GM12873 (cell line): ENCODE measurements around the gene MBNL2.

Source experiments
- CTCF ChIP-seq: IDR thresholded peaks from 2 replicates; pipeline ENCODE4 v1.5.1; 2012; ENCODE audit warnings: low read depth, mild to moderate bottlenecking, moderate library complexity, low read length, control low read depth; ENCODE audit not compliant: insufficient read depth; ENCODE audit errors: missing control alignments

MBNL2 gene

GRCh38 chr13:97261254-97262005 lies 39.3 kb downstream of the MBNL2 start:
- TF ChIP-seq CTCF = no peak

DNA sequence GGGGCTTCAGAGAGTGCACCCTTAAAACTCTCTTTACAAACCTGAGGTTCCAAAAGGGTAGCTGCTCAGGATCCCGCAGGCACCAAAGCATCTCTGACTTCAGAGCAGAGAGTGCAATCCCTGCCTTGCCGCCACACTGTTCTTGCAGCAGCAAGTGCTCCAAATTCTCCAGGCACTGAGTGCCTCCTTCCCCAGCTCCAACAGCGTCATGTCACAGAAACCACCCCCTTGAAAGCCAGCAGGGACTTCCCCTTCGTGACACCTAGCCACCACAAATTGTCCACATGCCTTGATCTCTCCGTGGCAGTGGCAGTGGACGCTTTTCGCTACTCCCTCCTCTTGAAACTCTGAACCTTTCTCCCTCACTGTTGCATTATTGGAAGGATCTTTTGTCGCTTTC lies 39.9 kb downstream of the MBNL2 start:
- TF ChIP-seq CTCF = no peak

- no peak for TF ChIP-seq CTCF
Observed at GRCh38 chr13:97263160-97263559, 41.0 kb downstream of the MBNL2 start.

DNA sequence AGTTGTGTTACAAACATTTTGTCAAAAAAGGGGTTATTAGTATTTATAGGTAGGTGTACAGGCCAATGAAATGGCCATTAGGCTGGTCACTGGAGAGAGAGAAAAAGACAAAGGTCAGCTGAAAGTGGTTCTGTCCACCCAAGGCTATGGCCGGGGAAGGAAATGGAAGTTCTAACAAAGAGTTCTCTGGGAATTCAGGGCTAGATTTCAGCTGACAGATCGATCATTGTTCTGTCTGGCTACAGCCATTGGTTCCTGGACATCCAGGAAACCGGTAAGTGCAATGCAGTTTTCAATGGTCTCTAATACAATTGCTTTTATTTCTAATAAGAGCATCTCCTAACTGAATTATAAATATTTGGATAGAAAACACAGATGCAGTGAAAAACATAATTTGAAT lies 42.5 kb downstream of the MBNL2 start:
- no peak for TF ChIP-seq CTCF

DNA sequence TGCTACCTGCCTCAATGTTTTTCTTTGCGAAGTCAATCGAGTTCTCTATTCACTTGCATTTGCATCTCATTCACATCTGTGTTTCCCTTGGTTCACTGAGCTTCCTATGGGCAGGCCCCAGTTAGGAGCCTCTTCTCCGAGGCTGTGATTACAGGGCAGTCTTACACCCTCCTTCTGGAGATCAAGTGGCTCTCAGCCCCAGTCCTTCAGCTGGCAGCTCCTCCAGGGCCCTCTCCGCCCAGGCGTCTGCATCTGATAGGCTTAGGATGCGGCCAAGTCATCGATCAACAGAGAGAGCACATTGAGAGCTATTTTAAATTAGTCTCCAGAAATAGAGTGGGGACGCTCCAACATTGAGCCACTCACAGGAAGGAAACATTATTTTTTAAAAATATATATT lies 44.2 kb downstream of the MBNL2 start:
- TF ChIP-seq CTCF = no peak

- no peak for TF ChIP-seq CTCF
Observed at GRCh38 chr13:97266772-97267417, 44.8 kb downstream of the MBNL2 start.

- no peak for TF ChIP-seq CTCF
Observed at GRCh38 chr13:97267418-97268059, 45.4 kb downstream of the MBNL2 start.
